Stimulated activated naive CD4-positive, alpha-beta T cell (primary cell): ENCODE data around the gene MAPK9.
"Not testable (repeated sequence)": the region's sequence is repeated elsewhere in the genome, so short reads cannot be mapped to it uniquely, and the experiment has no call there.

ENCODE experiments used
- DNase-seq, 6 experiments: peaks; one replicate each; lab custom pipeline; 2025; lab: John Stamatoyannopoulos, UW

Gene MAPK9

GRCh38 chr5:180235077-180235476 lies 56.8 kb downstream of the MAPK9 start:
- no peak for DNase-seq

GRCh38 chr5:180234271-180234670 lies 57.6 kb downstream of the MAPK9 start:
- no peak for DNase-seq

GRCh38 chr5:180233729-180234128 lies 58.2 kb downstream of the MAPK9 start:
- DNase-seq = no peak

- DNase-seq = no peak
Measured at GRCh38 chr5:180230017-180230416, 61.9 kb downstream of the MAPK9 start.

DNA sequence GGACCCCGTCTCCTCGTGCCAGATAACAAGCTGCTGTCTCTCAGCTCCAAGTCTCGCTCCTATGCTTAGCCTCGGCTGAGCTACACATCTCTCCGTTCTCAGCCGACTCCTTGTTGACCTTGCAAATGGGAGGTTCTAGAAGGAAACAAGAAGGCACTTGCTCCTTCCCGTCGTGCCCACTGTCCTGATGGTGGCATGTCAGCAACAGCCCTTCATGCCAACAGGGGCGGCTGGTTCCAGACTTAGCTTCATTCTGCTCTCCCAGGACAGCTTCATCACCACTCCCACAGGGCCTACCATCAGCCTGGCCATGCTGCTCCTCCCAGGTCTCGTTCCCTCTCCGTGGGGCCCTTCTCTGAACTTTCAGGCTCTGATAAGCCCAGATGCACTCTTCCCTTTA lies 69.8 kb downstream of the MAPK9 start:
- no peak for DNase-seq

GRCh38 chr5:180217797-180218196 lies 74.1 kb downstream of the MAPK9 start:
- no peak for DNase-seq

DNA sequence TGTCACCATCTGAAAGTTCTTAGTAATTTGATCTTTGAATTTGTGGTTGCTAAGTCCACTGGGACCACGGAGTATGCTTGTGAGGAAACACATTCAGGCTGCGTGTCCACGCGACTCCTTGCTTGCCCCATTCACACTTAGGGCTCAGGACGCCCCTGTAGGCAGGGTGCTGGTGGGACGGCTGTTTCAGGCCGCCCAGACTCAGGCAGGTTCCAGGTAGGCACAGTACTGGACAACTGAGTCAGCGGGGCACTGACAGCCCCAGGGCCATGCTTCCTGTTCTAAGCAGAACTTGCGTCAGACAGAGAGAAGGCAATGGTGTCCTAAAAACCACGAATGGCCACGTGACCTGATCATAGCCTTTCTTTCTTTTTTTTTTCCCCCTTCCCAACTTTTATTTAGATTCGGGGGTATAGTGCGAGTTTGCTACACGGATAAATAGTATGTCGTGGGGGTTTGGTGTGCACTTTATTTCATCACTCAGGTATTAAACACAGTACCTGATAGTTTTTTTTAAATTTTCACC lies 75.2 kb downstream of the MAPK9 start:
- DNase-seq = no peak

GRCh38 chr5:180215783-180216630 lies 75.9 kb downstream of the MAPK9 start:
- DNase-seq = no peak

GRCh38 chr5:180214870-180215770 lies 76.8 kb downstream of the MAPK9 start:
- DNase-seq = no peak

DNA sequence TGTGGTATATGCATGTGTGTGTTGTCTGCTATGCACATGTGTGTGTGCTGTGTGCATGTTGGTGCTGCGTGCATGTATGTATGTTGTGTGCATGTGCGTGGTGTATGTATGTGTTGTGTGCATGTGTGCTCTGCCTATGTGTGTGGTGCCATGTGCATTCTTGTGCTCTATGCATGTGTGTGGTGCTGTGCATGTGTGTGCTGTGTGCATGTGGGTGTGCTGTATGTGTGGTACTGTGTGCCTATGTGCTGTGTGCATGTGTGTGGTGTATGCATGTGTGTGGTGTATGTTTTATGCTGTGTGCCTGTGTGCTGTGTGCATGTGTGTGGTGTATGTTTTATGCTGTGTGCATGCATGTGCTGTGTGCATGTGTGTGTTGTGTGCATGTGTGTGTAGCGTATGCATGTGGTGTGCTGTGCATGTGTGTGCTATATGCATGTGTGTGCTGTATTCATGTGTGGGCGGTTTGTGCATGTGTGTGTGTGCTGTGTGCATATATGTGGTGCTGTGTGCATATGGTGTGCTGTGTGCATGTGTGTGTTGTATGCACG lies 78.2 kb downstream of the MAPK9 start:
- DNase-seq = no peak

DNA sequence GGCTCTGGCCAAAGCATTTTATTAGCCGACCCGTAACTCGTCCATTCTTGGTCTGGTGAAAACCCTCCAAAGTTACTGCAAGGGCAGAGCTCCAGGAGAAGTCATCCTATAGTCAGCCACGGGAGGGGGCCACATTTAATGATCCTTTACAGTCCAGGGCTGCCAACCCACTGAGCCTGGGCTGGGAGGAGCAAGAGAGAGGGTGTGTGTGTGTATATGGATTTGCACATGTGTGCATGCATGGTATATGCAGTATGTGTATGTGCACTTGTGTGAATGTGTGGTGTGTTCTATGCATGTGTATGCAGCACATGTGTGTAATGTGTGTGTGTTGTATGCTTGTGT lies 78.7 kb downstream of the MAPK9 start:
- DNase-seq = no peak

DNA sequence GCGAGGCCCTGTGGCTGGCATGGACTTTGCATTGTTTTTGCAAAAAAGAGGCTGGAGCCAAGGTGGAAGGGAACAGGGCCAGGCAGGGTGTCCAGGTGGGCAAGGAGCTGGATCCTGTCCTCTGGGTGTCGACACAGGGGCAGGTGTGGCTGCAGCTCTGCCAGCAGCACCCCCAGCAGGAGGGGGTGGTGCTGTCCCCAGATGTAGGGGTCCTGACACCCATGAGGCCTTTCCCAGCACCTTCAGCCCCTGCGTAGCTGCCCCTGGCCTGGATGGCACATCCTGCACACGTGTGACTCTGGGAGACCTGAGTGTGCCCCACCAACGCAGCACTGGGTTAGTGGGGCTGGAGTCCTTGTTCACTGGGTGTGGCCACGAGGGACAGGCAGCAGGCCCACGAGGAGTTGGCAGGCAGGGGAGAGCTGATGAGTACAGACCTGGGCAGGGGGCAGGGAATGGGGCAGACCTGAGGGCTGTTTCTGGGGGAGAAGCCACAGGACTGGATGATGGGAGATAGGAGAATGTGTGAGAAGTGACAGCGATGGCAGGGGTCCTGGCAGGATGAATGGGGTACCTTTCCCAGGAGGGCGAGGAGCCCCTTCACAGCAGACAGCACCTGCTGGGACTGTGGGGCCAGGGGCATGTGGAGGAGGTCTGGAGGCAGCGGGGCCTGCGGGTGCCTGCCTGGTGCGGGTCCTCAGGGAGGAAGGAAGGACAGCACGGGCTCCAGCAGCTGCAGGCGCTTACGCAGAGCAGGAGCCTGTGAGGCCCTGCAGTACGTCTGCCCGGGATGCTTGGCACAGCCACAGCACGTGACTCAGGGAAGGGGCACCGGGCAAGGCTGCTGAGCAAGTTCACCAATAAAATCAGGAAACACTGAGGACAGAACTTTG lies 79.3 kb downstream of the MAPK9 start:
- DNase-seq = no peak

- no peak for DNase-seq
Measured at GRCh38 chr5:180211761-180212035, 80.2 kb downstream of the MAPK9 start.

GRCh38 chr5:180210961-180211760 lies 80.7 kb downstream of the MAPK9 start:
- no peak for DNase-seq

- DNase-seq = not testable (repeated sequence)
Measured at GRCh38 chr5:180210077-180210476, 81.8 kb downstream of the MAPK9 start.

GRCh38 chr5:180209137-180209581 lies 82.7 kb downstream of the MAPK9 start, which contains the start of gene RASGEF1C:
RASGEF1C (minus strand) TSS chr5:180209211; CDS start chr5:180138052, 71,159 bp downstream.
- peak in 5 of 6 experiments; percentile 27 to 45 (median 38) for DNase-seq

- no peak for DNase-seq
Measured at GRCh38 chr5:180208435-180209081, 83.3 kb downstream of the MAPK9 start.

DNA sequence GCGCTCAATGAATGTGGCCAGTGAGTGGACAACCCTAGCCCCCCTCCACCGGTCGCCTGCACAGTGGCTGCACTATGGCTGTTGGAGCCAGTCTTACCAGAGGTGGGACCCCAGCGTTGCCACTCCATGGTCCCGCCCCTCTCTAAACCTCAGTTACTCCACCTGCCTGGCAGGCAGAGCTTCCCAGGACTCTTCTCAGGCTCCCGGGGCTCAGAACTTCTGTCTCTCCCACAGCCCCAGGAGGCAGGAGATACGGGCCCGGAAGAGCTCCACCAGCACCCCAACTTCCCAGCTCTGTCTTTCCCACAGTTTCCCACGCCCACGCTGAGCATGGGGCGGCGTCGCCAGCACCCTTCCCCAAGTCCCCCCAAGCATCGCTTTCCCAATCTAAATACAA lies 83.8 kb downstream of the MAPK9 start:
- DNase-seq = no peak

DNA sequence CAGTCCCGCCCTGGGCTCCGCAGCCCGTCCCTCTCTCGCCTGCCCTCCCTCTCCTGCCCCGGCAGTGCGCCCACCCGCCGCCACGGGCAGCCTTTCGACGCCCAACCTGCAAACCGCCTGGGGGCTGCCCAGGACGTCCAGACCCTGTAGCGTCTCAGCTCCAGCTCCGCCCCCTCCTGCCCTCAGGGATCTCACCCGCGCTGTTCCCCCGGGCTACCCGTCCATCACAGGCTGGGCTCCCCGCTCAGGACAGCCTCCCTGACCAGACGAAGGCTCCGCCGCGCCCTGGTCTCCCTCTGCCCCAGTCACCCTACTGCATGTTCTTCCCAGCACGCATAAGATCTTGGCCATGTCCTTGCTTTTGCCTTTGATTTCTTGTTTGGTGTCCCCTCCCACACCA lies 84.3 kb downstream of the MAPK9 start:
- DNase-seq = no peak

- DNase-seq = no peak
Measured at GRCh38 chr5:180206993-180207392, 84.9 kb downstream of the MAPK9 start.
